ENCODE measurements around the gene INSYN2B. TPM values are rescaled to one million over a fixed set of nuclear protein-coding genes. Genes with fewer than 3 reads are reported as not detected.
A peak's percentile ranks its signal among the peaks of the same experiment; 100 is the strongest.

INSYN2B gene
- total and polyA plus RNA-seq, 2 experiments from 2014 or later = 10.1 to 43.2 TPM

- Histone ChIP-seq H3K9me3 (ENCODE audit: low read depth) (no peaks in the 10 kb centered on the region), H3K9me2 (ENCODE audit: insufficient read depth) (no peaks in the 10 kb centered on the region), H2AFZ (no peak overlapping the region), H3K79me2 (ENCODE audit: insufficient read depth) (0 out of 2 replicates have a peak, but pooled peaks cover 4% of the 10 kb centered on the region), H3K9ac (no peak overlapping the region), H3F3A (ENCODE audit: insufficient read depth) (peaks cover 40% of the 10 kb centered on the region), H3K4me2 (ENCODE audit: unreplicated experiment) (no peak overlapping the region), H3K36me3 (ENCODE audit: low read depth) (peaks cover 19% of the 10 kb centered on the region), H3K4me3 (no peak overlapping the region), H3K4me1 (ENCODE audit: insufficient read depth) (peaks cover 6% of the 10 kb centered on the region), H4K20me1 (ENCODE audit: insufficient read depth) (no peaks in the 10 kb centered on the region), H3K27me3 (replicated peaks; ENCODE audit: insufficient read depth) (no peaks in the 10 kb centered on the region), H3K27ac (no peak overlapping the region)
- WGBS, 2 experiments (ENCODE audit: low coverage in 1 of 2, low lambda C conversion rate in 2 of 2, missing lambda C conversion rate in 2 of 2) = 98% methylated on average over 2 of the region's 2 CpGs
- DNase-seq = no peak
- TF ChIP-seq EZH2 (IDR thresholded peaks at IDR 0.05; ENCODE audit: insufficient read depth, poor library complexity, severe bottlenecking) = no peak
- TF ChIP-seq EZH2phosphoT487 (IDR thresholded peaks at IDR 0.05; ENCODE audit: insufficient read depth, low read depth) = no peak
- in situ Hi-C loops (cut with MboI) = no loop called here
These were observed 112.9 kb downstream of the INSYN2B start for GRCh38 chr5:169867347-169867746.

- Histone ChIP-seq H3K4me3 (no peak overlapping the region), H3K27ac (no peak overlapping the region), H4K20me1 (ENCODE audit: insufficient read depth) (no peaks in the 10 kb centered on the region), H3K36me3 (ENCODE audit: low read depth) (peaks cover 24% of the 10 kb centered on the region; the same call in 1 of the 2 replicates), H3F3A (ENCODE audit: insufficient read depth) (peaks cover 44% of the 10 kb centered on the region), H3K4me2 (ENCODE audit: unreplicated experiment) (no peak overlapping the region), H3K4me1 (ENCODE audit: insufficient read depth) (peaks cover 17% of the 10 kb centered on the region), H3K27me3 (replicated peaks; ENCODE audit: insufficient read depth) (no peaks in the 10 kb centered on the region), H3K79me2 (ENCODE audit: insufficient read depth) (0 out of 2 replicates have a peak, but pooled peaks cover 3% of the 10 kb centered on the region), H3K9me2 (ENCODE audit: insufficient read depth) (no peaks in the 10 kb centered on the region), H3K9me3 (ENCODE audit: low read depth) (no peaks in the 10 kb centered on the region), H3K9ac (no peak overlapping the region), H2AFZ (no peak overlapping the region)
- 97 to 100% methylated on average over 1 of the region's 1 CpG for WGBS, 2 experiments (ENCODE audit: low coverage in 1 of 2, low lambda C conversion rate in 2 of 2, missing lambda C conversion rate in 2 of 2)
- no peak for DNase-seq
- in situ Hi-C loops (cut with MboI) = no loop called here
- no peak for TF ChIP-seq EZH2phosphoT487 (IDR thresholded peaks at IDR 0.05; ENCODE audit: insufficient read depth, low read depth)
These were observed 115.8 kb downstream of the INSYN2B start for GRCh38 chr5:169864483-169864882.

GRCh38 chr5:169862391-169862811, 117.9 kb downstream of the INSYN2B start:
- H3K4me3 ChIP-seq = no peak overlapping the region
- TF ChIP-seq EZH2 (IDR thresholded peaks at IDR 0.05; ENCODE audit: insufficient read depth, poor library complexity, severe bottlenecking) = no peak
- no peak for TF ChIP-seq EZH2phosphoT487 (IDR thresholded peaks at IDR 0.05; ENCODE audit: insufficient read depth, low read depth)
- peak overlapping the region; percentile 29; the same call in 1 of the 2 replicates for H3K9ac ChIP-seq
- no peaks in the 10 kb centered on the region for H3K27me3 ChIP-seq (replicated peaks; ENCODE audit: insufficient read depth)
- H3K4me1 ChIP-seq (ENCODE audit: insufficient read depth) = peaks cover 17% of the 10 kb centered on the region
- H3K9me2 ChIP-seq (ENCODE audit: insufficient read depth) = no peaks in the 10 kb centered on the region
- no peaks in the 10 kb centered on the region for H3K79me2 ChIP-seq (ENCODE audit: insufficient read depth)
- H2AFZ ChIP-seq = no peak overlapping the region
- H3F3A ChIP-seq (ENCODE audit: insufficient read depth) = peaks cover 52% of the 10 kb centered on the region
- peak overlapping the region; percentile 44 for H3K4me2 ChIP-seq (ENCODE audit: unreplicated experiment)
- no peak for DNase-seq
- no peaks in the 10 kb centered on the region for H4K20me1 ChIP-seq (ENCODE audit: insufficient read depth)
- H3K27ac ChIP-seq = peak overlapping the region; percentile 75
- H3K9me3 ChIP-seq (ENCODE audit: low read depth) = no peaks in the 10 kb centered on the region
- peaks cover 24% of the 10 kb centered on the region; the same call in 1 of the 2 replicates for H3K36me3 ChIP-seq (ENCODE audit: low read depth)
- in situ Hi-C loops (cut with MboI) = no loop called here
- 73 to 74% methylated on average over 4 of the region's 4 CpGs for WGBS, 2 experiments (ENCODE audit: low coverage in 1 of 2, low lambda C conversion rate in 2 of 2, missing lambda C conversion rate in 2 of 2)

GRCh38 chr5:169861934-169862333, 118.4 kb downstream of the INSYN2B start:
- 36 to 37% methylated on average over 2 of the region's 2 CpGs for WGBS, 2 experiments (ENCODE audit: low coverage in 1 of 2, low lambda C conversion rate in 2 of 2, missing lambda C conversion rate in 2 of 2)
- Histone ChIP-seq H3K9ac (peak overlapping the region; percentile 29; the same call in 1 of the 2 replicates), H3K27ac (peak overlapping the region; percentile 75), H3K4me1 (ENCODE audit: insufficient read depth) (peaks cover 20% of the 10 kb centered on the region), H2AFZ (no peak overlapping the region), H3F3A (ENCODE audit: insufficient read depth) (peaks cover 56% of the 10 kb centered on the region), H3K79me2 (ENCODE audit: insufficient read depth) (no peaks in the 10 kb centered on the region), H3K4me3 (no peak overlapping the region), H4K20me1 (ENCODE audit: insufficient read depth) (no peaks in the 10 kb centered on the region), H3K4me2 (ENCODE audit: unreplicated experiment) (peak overlapping the region; percentile 44), H3K36me3 (ENCODE audit: low read depth) (peaks cover 24% of the 10 kb centered on the region; the same call in 1 of the 2 replicates), H3K27me3 (replicated peaks; ENCODE audit: insufficient read depth) (no peaks in the 10 kb centered on the region), H3K9me2 (ENCODE audit: insufficient read depth) (no peaks in the 10 kb centered on the region), H3K9me3 (ENCODE audit: low read depth) (no peaks in the 10 kb centered on the region)
- in situ Hi-C loops (cut with MboI) = no loop called here
- TF ChIP-seq EZH2 (IDR thresholded peaks at IDR 0.05; ENCODE audit: insufficient read depth, poor library complexity, severe bottlenecking) (no peak), EZH2phosphoT487 (IDR thresholded peaks at IDR 0.05; ENCODE audit: insufficient read depth, low read depth) (no peak)
- peak; percentile 89 for DNase-seq

Measured in GM23248 (cell line).